Dedifferentiated amniotic fluid mesenchymal stem cell (primary cell): ENCODE measurements around the gene FOXJ3.

Experiments
- DNase-seq: peaks from one replicate; pipeline ENCODE4 v3.0.0-alpha.2; 2016; ENCODE audit errors: extremely low spot score

Gene FOXJ3

GRCh38 chr1:42167611-42168390, 167.2 kb downstream of the FOXJ3 start:
- no peak for DNase-seq

GRCh38 chr1:42165511-42166210, 169.4 kb downstream of the FOXJ3 start:
- peak; percentile 22 for DNase-seq

DNA sequence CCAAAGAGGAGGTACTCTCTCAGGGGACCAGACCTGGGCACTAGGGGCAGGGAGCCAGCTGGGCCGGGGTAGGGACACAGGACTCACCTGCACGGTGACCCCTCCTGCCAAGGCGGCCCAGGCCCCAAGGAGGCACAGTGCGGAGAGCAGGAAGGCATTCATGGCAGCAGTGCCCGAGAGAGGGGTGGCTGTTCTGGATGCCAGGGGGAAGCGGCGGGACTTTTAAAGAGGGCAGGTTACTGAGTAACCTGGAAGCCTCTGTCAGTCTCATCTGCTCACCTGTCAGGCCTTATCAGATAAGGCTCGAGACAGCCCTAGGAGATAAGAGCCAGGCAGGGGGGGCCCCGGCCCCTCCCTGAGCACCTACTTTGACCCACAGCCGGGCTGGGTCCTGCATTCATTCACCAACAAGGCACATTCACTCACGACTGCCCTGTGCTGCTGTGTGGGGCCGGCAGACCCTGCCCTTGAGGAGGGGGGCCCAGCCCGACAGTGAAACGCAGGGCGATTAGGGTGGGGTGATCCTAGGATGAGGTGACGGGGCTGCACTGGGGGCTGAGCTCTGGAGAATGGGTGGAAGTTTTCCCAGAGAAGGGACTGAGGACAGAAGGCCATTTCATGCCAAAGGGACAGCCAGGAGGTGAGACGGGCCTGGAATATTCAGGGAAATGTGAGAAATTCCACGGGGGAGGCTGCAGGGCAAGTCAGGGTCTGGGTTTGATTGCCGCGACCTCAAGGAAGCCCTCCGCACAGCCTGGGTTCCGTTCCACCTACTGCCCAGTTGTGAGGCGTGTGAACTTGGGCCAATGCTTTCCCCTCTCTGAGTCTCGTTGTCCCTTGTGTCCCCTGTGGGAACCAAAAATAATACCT, 170.2 kb downstream of the FOXJ3 start, which contains the start of gene GUCA2A:
Gene GUCA2A (minus strand): TSS at position 195 of the 870 bp plus-strand sequence. CDS start 33 bp downstream, at position 162.
- DNase-seq, result no peak

DNA sequence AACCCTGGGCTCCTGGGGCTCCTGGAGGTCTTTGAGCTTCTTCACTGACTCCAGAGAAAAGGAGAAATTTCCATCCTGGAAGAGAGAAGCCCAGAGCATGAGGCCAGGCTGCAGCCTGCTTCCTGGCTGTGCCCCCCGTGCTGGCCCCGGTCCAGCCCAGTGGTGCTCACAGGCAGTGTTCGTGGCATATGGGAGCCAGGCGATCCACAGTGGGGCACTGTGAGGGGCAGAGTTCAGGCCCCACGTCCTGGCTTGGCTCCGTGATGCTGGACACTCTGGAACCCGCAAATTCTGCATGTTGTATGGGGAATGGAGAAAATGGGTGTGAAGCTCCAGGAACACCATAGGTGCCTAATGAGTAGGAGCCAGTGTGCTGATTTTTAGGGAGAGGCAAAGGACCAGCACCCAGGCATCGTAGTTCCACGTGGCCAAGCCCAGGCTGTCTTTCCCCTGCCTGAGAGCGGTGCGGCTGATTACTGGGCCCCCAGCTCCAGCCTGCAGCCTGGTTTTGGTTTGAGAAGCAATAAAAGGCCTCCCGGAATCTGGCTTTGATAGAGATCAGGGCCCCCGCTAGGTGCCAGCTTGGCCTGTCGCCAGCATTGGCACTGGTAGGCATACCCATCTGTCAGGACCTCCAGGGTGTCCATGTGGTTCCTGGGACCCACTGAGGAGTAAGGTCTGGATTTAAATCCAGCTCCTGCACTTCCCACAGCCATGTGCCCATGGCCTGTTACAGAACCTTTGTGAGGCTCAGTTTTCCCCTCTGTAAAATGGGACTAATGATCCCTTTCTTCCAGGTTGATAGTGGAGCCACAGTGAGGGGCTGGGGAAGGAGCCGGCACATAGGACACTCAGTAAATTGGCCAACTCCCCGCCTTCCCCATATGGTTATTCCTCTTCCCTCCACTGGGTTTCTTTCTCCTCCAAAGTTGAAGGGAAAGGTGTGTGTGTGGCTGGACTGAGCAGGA, 171.2 kb downstream of the FOXJ3 start:
- no peak for DNase-seq

DNA sequence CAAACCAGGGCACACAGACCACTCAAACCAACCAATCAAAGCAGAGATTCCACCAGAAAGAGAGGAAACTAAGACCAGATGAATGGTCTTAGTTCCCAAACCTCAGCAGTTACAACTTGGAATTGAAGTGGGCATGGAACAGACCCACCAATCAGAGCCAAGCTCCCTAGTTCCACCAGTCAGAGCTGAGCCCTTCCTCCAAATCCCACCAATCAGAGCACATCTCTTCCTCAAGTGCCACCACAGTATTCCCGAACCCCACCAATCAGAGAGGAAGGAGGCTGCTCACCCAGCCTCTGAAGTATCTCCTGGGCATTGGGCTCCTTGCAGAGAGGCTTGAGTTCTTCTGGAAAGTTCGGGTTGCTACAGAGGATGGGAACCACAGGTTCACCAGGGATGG, 171.9 kb downstream of the FOXJ3 start:
- DNase-seq, result no peak

DNA sequence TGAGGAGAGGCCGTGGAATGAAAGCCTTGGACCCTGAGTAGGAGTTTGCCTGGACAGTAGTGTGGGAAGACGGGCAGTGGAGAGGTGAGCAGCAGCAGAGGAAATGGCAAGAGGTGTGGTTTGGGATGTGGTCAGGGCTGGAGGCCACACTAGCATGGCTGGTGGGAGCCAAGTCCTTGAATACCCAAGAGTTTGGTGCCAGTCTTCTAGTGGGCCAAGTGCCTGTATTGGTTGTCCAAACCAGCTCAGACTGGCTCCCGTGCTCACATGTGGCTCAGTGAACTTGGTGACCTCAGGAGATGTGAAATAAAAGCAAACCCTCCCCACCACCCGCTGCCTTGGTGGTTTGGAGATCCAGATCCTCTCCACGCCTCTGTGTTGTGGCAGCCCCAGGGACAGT, 172.9 kb downstream of the FOXJ3 start:
- no peak for DNase-seq

- no peak for DNase-seq
These were observed 176.8 kb downstream of the FOXJ3 start for GRCh38 chr1:42158189-42158588.

- no peak for DNase-seq
These were observed 177.4 kb downstream of the FOXJ3 start for GRCh38 chr1:42157667-42158066.

DNA sequence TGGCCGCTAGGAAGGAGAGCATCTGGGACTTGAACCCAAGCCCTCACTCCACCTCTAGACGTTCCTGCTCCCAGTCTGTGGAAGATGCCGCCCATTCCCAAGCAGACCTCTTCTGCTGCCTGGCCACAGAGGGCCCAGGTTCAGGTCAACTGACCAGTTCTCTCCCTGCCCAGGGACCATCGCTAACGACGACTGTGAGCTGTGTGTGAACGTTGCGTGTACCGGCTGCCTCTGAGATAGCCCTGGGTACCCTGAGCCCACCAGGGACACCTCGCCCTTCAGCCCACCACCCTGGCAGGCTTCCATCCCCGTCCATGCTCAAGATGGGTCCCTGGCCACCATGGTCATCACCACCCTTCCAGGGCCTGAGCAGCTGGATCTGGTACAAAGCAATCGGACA, 179.7 kb downstream of the FOXJ3 start:
- no peak for DNase-seq

DNA sequence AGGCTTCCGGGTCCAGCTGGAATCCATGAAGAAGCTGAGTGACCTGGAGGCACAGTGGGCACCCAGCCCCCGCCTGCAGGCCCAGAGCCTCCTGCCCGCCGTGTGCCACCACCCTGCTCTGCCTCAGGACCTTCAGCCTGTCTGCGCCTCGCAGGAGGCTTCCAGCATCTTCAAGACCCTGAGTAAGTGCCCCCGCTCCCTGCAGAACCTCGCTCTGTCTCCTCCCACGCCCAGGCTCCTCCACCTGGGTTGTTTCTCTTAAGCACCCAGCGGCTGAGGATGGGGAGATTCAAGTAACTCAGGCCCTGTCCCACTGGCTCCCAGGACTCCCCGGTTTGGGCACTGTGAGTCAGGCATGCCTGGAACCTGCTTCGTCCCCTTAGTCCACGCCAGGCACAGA, 180.3 kb downstream of the FOXJ3 start:
- no peak for DNase-seq

GRCh38 chr1:42153624-42154023, 181.4 kb downstream of the FOXJ3 start:
- no peak for DNase-seq

DNA sequence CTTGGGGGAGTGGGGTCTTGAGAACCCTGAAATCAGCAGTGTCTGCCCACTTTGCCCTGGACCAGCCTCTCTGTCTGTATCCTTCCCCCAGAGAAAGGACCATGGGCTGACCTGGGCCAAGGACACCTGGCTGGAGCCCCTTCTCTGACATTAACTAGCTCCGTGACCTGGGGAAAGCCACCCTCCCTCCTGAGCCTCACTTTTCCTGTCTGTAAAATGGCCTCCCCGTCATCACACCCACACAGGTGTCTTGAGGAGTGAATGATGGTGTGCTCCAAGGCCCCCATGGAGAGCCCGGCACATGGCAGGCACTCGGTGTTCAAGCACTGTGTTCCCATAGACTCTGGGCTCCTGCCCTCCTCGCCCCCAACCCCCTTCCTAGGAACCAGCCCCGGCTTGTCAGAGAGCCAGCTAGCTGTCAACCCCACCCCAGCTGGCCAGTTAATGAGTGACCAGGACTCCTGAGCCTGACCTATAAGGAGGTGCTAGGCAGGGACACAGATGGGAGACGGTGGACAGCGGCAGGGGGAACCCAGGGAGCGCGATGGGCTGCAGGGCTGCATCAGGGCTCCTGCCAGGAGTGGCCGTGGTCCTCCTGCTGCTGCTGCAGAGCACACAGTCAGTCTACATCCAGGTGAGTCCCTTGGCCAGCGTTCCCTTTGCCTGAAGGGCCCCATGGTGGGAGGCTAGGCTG, 182.0 kb downstream of the FOXJ3 start, which contains the start of gene GUCA2B:
Gene GUCA2B (plus strand): TSS at position 504 of the 694 bp plus-strand sequence. CDS start 41 bp downstream, at position 545.
- DNase-seq, result no peak

DNA sequence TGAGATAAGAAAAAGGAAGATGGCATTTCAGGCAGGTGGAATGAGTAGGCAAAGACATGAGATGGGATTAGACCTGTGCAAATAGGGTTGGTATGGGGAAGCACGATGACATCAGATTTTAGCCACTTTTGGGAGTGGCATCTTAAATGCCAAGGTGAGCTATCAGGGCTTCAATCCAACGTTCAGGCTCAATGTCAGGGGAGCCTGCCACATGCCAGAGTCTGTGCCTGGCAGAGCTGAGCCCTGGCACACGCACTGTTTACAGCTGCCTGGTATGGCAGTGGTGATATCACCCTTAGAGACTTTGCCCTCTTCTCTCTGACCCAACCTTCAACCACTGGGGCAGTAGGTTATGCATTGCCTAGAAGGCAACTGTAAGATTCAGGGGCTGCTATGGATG, 182.9 kb downstream of the FOXJ3 start:
- DNase-seq, result no peak

- DNase-seq, result no peak
These were observed 184.4 kb downstream of the FOXJ3 start for GRCh38 chr1:42150651-42151050.

DNA sequence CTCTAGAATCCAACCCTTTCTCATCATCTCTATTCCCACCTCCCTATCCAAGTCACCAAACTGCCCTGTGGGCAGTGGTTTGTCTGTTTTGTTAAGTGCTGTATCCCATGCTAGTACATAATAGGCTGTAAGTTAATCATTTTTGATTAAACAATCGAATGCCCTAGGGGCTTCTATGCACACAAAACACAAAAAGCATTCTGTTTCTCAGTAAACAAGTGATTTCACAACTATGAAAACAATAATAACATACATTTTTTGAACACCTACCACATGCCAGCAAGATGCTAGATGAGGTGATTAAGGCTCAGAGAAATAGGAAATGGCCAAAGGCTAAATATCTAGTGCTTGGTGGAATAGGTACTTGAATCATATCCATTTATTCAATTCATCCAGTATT, 186.9 kb downstream of the FOXJ3 start:
- DNase-seq, result no peak

- DNase-seq, result peak; percentile 24
These were observed 188.3 kb downstream of the FOXJ3 start for GRCh38 chr1:42146626-42147320.

GRCh38 chr1:42145764-42146625, 189.0 kb downstream of the FOXJ3 start:
- no peak for DNase-seq

- no peak for DNase-seq
These were observed 189.7 kb downstream of the FOXJ3 start for GRCh38 chr1:42145389-42145716.
